GM21390 (cell line): ENCODE results near the gene PARP15.
"Not testable (repeated sequence)": the region's sequence is repeated elsewhere in the genome, so short reads cannot be mapped to it uniquely, and the experiment has no call there.

ENCODE experiments used
- ATAC-seq: cut with Tn5 transposase; IDR thresholded peaks from one replicate; pipeline ENCODE4 v1.9.1; 2021; ENCODE audit not compliant: unreplicated experiment

Gene PARP15

GRCh38 chr3:122612696-122613095 lies 35.2 kb downstream of the PARP15 start:
- ATAC-seq = no peak

GRCh38 chr3:122615303-122615702 lies 37.9 kb downstream of the PARP15 start:
- ATAC-seq = no peak

- ATAC-seq = no peak
Observed at GRCh38 chr3:122618614-122619013, 41.2 kb downstream of the PARP15 start.

- ATAC-seq = no peak
Observed at GRCh38 chr3:122619040-122619439, 41.6 kb downstream of the PARP15 start.

- ATAC-seq = no peak
Observed at GRCh38 chr3:122620399-122620798, 42.9 kb downstream of the PARP15 start.

GRCh38 chr3:122621112-122621511 lies 43.7 kb downstream of the PARP15 start:
- ATAC-seq = peak; percentile 54

- ATAC-seq = no peak
Observed at GRCh38 chr3:122623031-122623829, 45.8 kb downstream of the PARP15 start.

GRCh38 chr3:122626515-122627180 lies 49.2 kb downstream of the PARP15 start:
- ATAC-seq = no peak

GRCh38 chr3:122627301-122627700 lies 49.9 kb downstream of the PARP15 start:
- ATAC-seq = no peak

- ATAC-seq = no peak
Observed at GRCh38 chr3:122628567-122628966, 51.1 kb downstream of the PARP15 start.

GRCh38 chr3:122629763-122630162 lies 52.3 kb downstream of the PARP15 start:
- ATAC-seq = no peak

GRCh38 chr3:122635789-122636188 lies 58.3 kb downstream of the PARP15 start:
- ATAC-seq = no peak

- ATAC-seq = no peak
Observed at GRCh38 chr3:122636697-122637096, 59.2 kb downstream of the PARP15 start.

- no peak for ATAC-seq
Observed at GRCh38 chr3:122640437-122640999, 63.1 kb downstream of the PARP15 start.

- peak; percentile 82 for ATAC-seq
Observed at GRCh38 chr3:122642935-122643334, 65.5 kb downstream of the PARP15 start.

GRCh38 chr3:122646146-122646988 lies 68.9 kb downstream of the PARP15 start:
- no peak for ATAC-seq

GRCh38 chr3:122651233-122651907 lies 73.9 kb downstream of the PARP15 start:
- ATAC-seq = not testable (repeated sequence)

GRCh38 chr3:122651962-122652361 lies 74.5 kb downstream of the PARP15 start:
- ATAC-seq = not testable (repeated sequence)

- ATAC-seq = not testable (repeated sequence)
Observed at GRCh38 chr3:122658336-122658735, 80.9 kb downstream of the PARP15 start.

- ATAC-seq = no peak
Observed at GRCh38 chr3:122660297-122660974, 83.0 kb downstream of the PARP15 start.
